HG03025 (cell line): ENCODE data around the gene RMP24.

Source experiments
- ATAC-seq: cut with Tn5 transposase; IDR thresholded peaks from one replicate; pipeline ENCODE4 v1.9.1; 2021; ENCODE audit warnings: mild to moderate bottlenecking, moderate library complexity; ENCODE audit not compliant: unreplicated experiment, low FRiP score

The RMP24 gene

DNA sequence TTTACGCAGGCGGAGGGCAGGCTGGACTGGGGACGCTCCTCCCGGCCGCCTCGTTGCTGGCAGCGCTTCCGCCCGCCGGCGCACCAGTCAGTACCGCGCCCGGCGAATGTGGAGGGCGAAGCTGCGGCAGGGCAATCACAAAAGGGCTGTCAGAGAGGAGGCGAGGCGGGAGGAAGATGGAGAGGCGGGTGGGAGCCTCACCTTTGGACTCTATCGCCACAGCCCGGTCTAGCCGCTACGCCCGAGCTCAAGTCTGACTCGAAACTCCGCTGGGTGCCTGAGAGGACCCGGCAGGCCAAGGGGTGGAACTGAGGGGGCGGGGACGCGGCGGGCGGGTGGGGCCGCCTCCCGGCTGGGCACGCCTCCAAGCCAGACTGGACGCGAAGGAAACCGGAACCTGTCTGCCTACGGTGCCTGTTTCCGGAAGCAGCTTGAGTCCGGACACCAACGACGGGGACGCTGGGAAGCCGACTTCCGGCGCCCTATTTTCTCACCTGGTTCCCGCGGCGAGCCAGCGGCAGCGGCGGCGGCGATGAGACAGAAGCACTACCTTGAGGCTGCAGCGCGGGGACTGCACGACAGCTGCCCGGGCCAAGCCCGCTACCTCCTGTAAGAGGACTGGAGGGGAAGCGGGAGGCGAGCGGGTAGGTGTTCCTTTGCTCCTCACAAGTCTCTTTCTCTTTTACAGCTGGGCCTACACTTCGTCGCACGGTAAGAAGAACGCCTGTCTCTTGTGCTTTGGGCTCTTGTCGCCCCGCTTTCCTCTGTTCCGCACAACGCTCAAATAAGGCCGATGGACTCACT, at the start of gene RMP24:
Gene RMP24, plus strand, starts transcription at position 483 of the 804 bp plus-strand sequence.
- peak; percentile 95 for ATAC-seq

DNA sequence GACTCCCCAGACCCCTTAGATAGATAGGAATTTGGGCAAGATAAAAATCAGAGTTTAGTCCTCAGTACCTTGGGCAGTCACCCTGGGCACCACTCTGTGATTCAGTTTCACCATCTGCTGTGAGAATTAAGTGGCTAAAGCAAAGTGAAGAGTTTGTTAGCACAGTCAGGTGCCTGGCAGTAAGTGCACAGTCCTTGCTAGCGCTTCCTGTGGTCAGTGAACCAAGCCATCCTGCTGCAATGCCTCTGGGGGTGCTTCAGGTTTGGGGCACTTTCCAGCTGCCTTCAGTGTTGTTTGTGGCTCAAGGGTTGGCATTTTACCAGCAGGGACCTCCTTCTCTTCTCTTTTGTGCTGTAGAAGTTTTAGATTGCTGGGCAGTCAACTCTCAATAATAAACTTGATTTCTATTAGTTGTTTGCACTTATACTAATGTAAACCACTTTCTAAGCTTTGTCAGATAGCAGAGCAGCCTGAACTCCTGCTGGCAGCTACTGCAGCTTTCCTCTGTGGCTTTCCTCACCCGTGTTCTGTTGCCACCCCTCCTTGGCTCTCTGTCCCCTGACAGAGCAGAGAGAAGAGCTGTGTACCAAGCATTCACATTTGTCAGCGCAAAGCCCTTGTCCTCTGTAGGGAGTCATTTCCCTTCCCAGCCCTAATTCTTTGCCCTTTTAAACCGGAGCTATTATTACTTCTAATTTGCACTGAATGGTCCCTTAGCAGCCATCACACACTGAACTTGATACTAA, 48.4 kb upstream of the RMP24 start:
- ATAC-seq: no peak

DNA sequence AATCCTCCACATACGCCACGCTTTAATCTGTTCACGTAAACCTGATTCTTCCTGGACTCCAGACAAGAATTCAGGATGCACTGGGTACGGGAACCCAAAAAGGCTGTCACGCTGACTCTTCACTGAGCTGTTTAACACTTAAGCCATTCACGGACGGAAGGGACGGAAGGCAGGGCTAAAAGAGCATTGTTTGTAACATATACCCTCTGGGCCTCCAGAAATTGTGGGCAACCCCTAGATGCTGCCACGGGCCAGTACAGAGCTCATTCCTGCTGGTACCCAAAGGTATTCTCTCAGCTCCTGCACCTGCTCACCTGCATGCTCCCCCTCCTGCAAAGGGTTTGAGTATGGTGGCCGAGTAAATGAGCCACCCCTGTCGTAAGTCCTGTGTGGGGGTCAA, 45.6 kb upstream of the RMP24 start:
- ATAC-seq: no peak

DNA sequence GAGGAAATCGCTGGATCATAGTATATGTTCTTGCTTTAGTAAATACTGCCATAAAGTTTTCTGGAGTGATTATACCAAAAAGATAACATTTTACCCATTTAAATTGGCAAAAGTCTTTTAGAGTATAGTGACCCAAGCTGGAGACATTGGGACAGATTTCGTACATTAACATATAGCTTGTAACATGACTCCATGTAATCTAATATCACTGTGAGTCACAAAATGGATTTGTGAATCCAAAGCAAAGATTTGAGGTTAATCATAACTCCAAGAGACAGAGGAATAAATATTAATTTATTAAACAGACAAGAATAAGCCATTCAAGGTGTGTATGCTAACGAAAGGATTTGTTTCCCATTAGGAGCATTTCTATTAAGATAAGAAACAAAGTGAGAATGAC, 45.0 kb upstream of the RMP24 start:
- ATAC-seq: no peak

DNA sequence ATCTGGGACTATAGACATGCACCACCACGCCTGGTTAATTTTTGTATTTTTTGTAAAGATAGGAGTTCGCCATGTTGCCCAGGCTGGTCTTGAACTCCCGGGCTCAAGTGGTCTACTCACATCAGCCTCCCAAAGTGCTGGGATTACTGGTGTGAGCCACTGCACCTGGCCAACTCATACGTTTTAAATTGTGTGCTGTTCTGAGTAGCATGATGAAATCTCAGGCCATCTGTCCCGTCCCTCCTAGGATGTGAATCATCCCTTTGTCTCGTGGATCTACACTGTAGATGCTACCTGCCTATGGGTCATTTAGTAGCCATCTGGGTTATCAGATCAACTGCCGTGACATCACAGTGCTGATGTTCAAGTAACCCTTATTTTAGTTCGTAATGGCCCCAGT, 38.5 kb upstream of the RMP24 start:
- no peak for ATAC-seq

DNA sequence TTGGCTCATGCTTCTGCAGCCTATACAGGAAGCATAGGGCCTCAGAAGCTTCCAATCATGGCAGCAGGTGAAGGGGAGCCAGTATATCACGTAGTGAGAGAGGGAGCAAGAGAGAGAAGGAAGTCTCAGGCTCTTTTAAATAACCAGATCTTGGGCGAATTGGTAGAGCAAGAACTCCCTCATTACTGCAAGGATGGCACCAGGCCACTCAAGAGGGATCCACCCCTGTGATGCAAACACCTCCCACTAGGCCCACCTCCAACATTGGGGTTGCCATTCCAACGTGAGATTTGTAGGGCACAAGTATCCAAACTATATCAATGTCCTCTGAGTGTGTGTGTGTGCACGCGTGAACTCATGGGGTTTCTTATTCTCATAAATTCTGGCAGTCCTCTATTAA, 37.6 kb upstream of the RMP24 start:
- ATAC-seq: no peak

DNA sequence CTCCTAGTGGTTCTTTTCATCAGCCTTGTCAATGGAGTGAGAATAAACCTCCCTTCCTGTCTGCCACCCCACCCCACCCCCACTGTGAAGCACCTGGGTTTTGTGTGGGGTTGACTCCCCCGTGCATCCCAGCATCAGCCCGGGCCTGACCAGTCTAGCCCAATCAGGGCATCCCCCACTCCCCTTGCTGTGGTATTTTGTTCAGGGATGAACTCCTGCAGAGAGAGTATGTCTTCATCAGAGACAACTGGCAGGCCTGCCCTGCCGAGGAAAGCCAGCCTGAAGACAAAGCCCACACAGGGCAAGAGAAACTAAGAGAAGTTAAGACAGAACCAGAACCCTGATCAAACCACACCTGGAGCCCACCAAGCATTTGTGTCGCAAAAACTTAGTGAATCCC, 36.7 kb upstream of the RMP24 start:
- ATAC-seq: no peak

DNA sequence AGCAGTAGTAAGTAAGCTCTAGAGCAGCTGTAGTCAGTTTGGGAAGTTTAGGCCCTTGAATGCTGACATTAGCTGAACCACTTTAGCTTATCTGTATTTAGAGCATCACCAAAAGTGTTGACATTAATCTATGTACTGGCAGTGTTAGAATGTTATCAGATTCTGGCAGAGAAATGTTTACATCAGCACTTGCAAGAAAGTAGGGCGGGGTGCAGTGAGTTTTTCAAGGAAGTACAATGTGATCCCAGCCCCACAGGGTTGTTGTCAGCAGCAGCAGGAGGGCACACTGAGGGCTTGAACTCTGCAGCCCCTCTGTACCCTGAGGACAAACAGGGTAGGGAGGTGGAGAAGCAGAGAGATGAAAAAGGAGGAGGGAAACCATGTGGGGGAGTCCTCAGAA, 35.5 kb upstream of the RMP24 start:
- ATAC-seq: no peak

DNA sequence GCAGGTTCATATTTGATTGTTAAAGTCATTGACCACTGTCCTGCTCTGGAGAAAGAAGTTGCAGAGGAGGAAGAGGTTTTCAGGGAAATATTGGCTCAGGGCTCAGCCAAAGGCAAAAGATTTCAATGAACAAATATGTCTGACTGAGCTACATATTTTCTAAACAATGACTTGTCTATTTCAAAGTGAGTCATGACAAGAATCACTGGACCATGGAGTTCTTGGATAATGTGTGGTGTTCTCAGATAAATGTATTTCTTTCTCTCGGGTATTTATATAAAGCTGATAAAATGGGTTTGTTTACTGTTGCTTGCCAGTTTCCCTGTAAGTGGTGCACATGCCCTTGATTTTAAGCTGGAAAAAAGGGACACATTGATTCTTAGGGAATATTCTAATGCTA, 34.3 kb upstream of the RMP24 start:
- no peak for ATAC-seq

DNA sequence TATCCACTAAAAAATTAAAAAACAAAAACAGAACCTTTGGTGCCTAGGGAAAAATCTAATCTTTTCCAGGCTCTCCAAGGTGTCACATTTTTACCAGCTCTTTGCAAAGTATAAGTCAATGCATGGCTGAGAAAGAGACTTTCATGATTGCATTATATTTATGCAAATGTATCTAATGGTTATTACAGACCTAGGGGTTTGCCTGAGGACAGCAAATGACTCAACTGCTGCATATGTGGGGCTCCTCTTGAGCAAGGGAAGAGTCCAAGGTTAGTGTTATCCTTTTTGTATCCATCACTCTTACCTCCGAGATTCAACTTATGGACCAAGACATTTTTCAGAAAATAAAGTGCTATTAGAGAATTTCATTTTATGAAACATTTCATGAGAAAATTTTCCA, 33.9 kb upstream of the RMP24 start:
- no peak for ATAC-seq

DNA sequence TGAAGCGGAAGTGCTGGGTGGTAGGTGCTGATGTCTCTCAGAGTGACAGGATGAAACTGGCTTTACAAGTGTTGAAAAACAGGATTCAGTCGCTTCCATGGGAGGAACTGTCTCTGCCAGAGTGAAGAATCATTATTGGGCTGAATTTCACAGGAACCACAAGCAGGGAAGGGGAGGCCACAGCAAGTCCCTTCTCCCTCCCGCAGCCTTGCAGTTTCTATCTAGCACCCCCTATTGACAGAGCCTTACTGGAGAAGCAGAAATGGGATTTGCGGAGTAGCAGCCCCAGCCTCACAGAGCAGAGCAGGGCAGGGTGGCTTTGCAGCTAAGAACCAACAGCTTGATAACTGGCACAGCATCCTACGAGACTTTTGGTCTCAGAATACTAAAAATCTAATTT, 33.3 kb upstream of the RMP24 start:
- ATAC-seq: no peak

DNA sequence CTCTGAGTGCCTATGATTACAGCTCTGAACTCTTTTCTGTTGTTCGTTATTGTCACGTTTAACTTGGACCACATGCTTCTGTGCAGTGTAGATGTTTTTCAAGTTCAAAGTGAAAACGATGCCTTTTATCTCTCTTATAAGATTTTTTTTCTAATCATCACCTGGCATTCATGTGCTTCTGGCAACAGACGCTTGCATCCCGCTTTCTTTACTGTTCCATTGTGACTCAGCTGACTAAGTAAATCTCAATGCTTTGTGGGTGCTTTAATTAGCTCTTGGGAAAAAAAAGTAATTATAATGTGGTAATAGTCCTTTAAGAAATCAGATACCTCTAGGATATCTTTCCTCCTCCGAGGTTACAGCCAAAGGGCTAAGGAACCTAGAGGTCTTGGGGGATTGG, 31.2 kb upstream of the RMP24 start:
- ATAC-seq: no peak

DNA sequence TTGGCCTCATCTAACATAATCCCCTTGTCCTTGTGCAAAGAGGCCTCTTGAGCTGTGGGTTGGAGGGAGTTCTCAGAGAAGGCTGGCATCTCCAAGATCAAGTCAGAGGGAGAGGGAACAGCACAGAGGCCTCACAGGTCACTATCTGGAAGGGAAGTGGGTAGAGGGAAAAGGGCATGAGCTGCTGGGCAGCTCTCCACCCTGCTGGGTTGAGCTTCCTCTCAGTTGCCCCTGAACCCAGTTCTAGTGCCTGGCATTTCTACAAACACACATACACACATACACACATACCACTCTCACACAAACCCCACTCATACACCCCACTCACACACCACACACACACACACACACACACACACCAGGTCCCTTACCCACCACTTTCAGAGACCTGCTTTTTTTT, 30.3 kb upstream of the RMP24 start:
- ATAC-seq: no peak

DNA sequence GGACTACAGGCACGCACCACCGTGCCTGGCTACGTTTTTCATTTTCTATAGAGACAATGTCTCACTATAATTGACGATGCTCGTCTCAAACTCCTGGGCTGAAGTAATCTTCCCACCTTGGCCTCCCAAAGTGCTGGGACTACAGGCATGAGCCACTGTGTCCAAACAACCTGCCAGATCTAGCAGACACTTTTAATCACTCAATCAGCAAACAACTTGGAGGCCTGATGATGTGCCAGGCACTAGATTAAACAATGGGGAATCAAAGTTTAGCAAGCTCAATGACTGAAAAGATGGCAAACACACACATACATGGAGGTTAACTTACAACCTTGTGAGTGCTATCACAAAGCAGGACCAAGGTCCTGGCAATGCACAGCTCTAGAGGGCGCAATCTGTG, 29.8 kb upstream of the RMP24 start:
- ATAC-seq: no peak

DNA sequence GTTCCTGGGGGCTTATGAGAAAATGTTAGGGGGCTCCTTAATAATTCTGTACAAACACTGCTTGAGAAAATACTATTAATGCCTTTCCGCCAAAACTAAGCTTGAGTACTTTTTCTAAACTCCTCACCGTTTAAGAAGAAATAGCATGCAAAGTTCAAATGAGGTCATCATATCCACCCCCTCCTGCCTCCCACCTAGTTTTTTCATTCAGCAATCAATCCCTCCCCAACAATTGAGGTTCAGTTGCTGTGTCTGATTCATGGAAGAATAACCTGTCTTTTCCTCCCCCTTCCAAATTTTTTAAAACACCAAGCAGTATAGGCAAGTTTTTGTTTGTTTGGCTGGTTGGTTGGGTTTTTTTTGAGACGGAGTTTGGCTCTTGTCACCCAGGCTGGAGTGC, 24.4 kb upstream of the RMP24 start:
- ATAC-seq: no peak

DNA sequence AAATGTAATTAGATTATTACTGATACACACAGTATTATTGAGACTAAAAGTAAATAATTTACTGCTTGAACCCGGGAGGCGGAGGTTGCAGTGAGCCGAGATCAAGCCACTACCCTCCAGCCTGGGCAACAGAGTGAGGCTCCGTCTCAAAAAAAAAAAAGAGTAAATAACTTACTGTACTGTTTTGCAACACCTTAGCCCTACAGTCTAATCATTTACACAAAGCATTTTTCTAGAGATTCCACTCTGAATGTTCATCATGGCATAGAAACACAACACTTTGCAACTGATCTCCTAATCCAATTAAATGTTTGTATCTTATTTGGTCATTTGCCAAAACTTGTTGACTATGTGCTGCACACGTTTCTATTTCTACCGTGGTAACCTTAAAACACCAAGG, 23.4 kb upstream of the RMP24 start:
- no peak for ATAC-seq

DNA sequence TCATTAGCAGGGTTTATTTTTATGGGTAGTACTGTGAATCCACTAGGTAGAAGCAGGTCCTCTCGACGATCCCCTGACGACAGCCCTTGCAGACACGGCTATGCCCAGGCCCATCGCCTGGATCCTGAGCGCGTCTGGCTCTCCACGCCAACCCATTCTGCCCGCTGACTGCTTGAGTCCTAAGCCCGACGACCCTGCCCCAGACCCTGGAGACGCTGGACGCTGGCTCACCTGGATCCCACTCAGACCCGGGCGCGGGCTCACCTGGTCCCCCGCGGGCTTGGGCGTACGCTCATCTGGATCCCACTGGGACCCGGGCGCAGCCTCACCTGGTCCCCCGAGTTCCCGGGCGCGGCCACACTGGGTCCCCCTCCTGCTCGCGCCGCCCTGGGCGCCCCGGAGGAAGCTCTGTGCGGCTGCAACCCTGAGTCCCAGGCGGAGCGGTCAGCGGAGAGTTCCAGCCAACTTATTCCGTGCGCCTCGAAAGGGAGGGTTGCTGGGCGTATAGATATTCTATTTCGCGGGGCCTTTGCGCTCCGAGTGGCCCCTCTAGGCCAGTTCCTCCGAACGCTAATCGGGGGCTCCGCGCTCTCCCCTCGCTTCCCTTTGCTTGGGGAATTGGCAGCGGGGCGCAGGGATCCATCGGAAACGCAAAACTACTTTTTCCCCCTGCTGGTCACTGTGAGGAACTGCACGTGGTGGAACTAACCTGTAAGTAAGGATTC, 22.4 kb upstream of the RMP24 start:
- no peak for ATAC-seq

DNA sequence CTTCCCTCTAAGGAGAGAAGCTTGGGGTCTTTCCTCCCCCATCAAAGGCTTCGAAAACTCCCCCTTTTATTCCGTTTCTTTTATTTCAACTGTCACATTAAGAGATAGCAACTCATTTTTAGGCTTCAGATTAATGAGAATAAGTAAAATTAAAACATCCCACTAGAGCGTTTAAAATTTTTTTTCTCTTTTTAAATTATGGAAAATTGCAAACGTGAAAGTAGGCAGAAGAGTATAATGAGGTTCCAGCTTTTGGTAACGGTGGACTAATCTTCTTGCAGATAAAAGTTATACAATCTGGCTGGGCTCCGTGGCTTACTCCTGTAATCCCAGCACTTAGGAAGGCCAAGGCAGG, 21.9 kb upstream of the RMP24 start:
- ATAC-seq: no peak

DNA sequence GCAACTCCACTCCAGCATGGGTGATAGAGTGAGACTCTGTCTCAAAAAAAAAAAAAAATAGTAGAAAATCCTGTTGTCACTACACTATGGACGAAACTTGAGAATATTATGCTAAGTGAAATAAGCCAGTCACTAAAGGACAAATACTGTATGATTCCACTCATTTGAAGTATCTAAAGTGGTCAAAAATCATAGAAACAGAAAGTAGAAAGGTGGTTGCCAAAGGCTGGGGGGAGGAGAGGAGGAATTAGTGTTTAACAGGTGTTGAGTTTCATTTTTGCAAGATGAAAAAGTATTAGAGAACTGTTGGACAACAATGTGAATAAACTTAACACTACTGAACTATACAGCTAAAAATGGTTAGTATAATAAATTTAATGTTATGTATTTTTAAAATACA, 18.8 kb upstream of the RMP24 start:
- ATAC-seq: no peak

DNA sequence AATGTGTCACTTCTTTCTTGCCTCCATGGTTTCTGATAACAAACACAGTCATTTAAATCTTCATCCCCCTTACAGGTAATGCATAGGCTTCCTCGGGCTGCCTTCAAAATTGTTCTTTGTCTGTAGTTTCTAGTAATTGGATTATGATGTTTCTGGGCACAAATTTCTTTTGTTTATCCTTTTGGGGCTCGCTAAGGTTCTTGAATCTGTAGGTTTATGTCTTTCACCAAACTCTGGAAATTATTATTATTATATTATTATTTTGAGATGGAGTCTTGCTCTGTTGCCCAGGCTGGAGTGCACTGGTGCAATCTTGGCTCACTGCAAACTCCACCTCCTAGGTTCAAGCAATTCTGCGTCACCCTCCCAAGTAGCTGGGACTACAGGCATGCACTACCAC, 16.3 kb upstream of the RMP24 start:
- ATAC-seq: no peak

DNA sequence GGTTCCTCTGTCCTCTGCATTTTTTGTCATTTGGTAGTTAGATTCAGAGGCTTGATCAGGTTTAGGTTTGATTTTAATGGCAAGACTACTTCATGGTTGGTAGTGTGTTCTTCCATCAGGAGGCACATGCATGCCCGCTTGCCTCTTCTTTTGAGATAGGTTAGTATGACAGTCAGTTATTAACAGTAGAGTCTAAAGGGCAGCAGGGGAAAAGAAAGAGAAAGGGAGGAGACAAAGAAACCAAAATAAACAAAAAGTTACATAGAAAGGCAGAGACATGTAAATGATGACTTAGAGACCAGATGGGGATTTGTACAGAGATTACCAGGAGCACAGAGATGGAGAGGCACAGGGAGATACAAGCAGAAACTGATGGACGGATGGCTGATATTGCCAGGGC, 10.2 kb upstream of the RMP24 start:
- ATAC-seq: no peak

DNA sequence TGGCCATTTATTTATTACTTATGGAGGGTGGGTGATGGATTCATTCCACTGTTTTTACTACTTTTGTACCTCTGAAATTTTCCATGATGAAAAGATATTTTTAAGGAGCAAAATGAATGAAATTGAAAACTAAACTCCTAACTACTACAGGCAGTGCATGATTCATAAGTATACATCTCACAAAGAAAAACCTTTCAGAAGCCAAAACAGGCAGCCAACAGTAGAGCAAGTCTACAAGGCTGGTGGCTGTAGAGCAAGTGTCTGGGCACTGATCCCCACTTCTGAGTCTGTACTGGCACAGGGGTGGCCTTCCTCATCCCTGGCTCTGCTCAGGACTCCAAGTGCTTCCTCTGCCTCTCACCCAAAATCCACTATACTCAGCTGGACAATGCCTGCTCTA, 8.2 kb upstream of the RMP24 start:
- ATAC-seq: no peak
